Measurements from ENCODE around the gene TGFBR3.

GRCh38 chr1:91725989-91726721, 159.8 kb downstream of the TGFBR3 start:
- no peak for TF ChIP-seq CTCF (IDR thresholded peaks at IDR 0.05; ENCODE audit: low read length)
- no peak for TF ChIP-seq EZH2 (IDR thresholded peaks at IDR 0.05; ENCODE audit: borderline replicate concordance, low read length)
